ENCODE measurements around the gene CD99L2.
"Not testable (repeated sequence)": the region's sequence is repeated elsewhere in the genome, so short reads cannot be mapped to it uniquely, and the experiment has no call there.

Gene CD99L2

GRCh38 chrX:150896632-150897031 lies 1.8 kb downstream of the CD99L2 start:
- DNase-seq (ENCODE audit: low read depth) = no peak

- DNase-seq (ENCODE audit: low read depth) = no peak
Measured at GRCh38 chrX:150893936-150894335, 4.5 kb downstream of the CD99L2 start.

GRCh38 chrX:150889131-150889530 lies 9.3 kb downstream of the CD99L2 start:
- DNase-seq (ENCODE audit: low read depth) = no peak

GRCh38 chrX:150887906-150888465 lies 10.5 kb downstream of the CD99L2 start:
- no peak for DNase-seq (ENCODE audit: low read depth)

- DNase-seq (ENCODE audit: low read depth) = not testable (repeated sequence)
Measured at GRCh38 chrX:150887268-150887667, 11.2 kb downstream of the CD99L2 start.

- no peak for DNase-seq (ENCODE audit: low read depth)
Measured at GRCh38 chrX:150886381-150886780, 12.1 kb downstream of the CD99L2 start.

GRCh38 chrX:150880808-150881165 lies 17.7 kb downstream of the CD99L2 start:
- DNase-seq (ENCODE audit: low read depth) = no peak

- no peak for DNase-seq (ENCODE audit: low read depth)
Measured at GRCh38 chrX:150879855-150880807, 18.3 kb downstream of the CD99L2 start.

GRCh38 chrX:150875621-150876020 lies 22.8 kb downstream of the CD99L2 start:
- DNase-seq (ENCODE audit: low read depth) = not testable (repeated sequence)

- no peak for DNase-seq (ENCODE audit: low read depth)
Measured at GRCh38 chrX:150874448-150874847, 24.0 kb downstream of the CD99L2 start.

- no peak for DNase-seq (ENCODE audit: low read depth)
Measured at GRCh38 chrX:150873616-150874015, 24.9 kb downstream of the CD99L2 start.

GRCh38 chrX:150872773-150873336 lies 25.6 kb downstream of the CD99L2 start:
- DNase-seq (ENCODE audit: low read depth) = no peak

GRCh38 chrX:150871341-150871811 lies 27.1 kb downstream of the CD99L2 start:
- DNase-seq (ENCODE audit: low read depth) = no peak

- no peak for DNase-seq (ENCODE audit: low read depth)
Measured at GRCh38 chrX:150870487-150871340, 27.8 kb downstream of the CD99L2 start.

- DNase-seq (ENCODE audit: low read depth) = no peak
Measured at GRCh38 chrX:150870029-150870428, 28.4 kb downstream of the CD99L2 start.

- DNase-seq (ENCODE audit: low read depth) = no peak
Measured at GRCh38 chrX:150869450-150869849, 29.0 kb downstream of the CD99L2 start.

GRCh38 chrX:150868625-150869024 lies 29.8 kb downstream of the CD99L2 start:
- DNase-seq (ENCODE audit: low read depth) = no peak

GRCh38 chrX:150864127-150864526 lies 34.3 kb downstream of the CD99L2 start:
- DNase-seq (ENCODE audit: low read depth) = no peak

- DNase-seq (ENCODE audit: low read depth) = no peak
Measured at GRCh38 chrX:150863191-150863590, 35.3 kb downstream of the CD99L2 start.

GRCh38 chrX:150857453-150857852 lies 41.0 kb downstream of the CD99L2 start:
- no peak for DNase-seq (ENCODE audit: low read depth)

- DNase-seq (ENCODE audit: low read depth) = no peak
Measured at GRCh38 chrX:150856785-150857184, 41.7 kb downstream of the CD99L2 start.

GRCh38 chrX:150856101-150856500 lies 42.4 kb downstream of the CD99L2 start:
- no peak for DNase-seq (ENCODE audit: low read depth)

All from fibroblast of the conjunctiva (primary cell).